Neuronal stem cell (in vitro differentiated cells): ENCODE data around the gene AK9.

ENCODE experiments used
- DNase-seq: peaks from one replicate; pipeline ENCODE4 v3.0.0-alpha.2; 2013; ENCODE audit warnings: low spot score
- H2AFZ ChIP-seq: one replicate; pipeline ENCODE4 v1.6.1; 2013; ENCODE audit warnings: mild to moderate bottlenecking, low read length, inconsistent platforms
- H2AK5ac ChIP-seq: 2 replicates; pipeline ENCODE4 v1.6.1; 2013; ENCODE audit warnings: low read depth, mild to moderate bottlenecking, inconsistent platforms, low read length, moderate library complexity, mixed read lengths
- H2BK120ac ChIP-seq: 2 replicates; pipeline ENCODE4 v1.6.1; 2013; ENCODE audit warnings: low read depth, mild to moderate bottlenecking, inconsistent platforms, low read length, moderate library complexity, mixed read lengths
- H2BK12ac ChIP-seq: one replicate; pipeline ENCODE4 v1.6.1; 2013; ENCODE audit warnings: low read length, inconsistent platforms
- H2BK15ac ChIP-seq: 2 replicates; pipeline ENCODE4 v1.6.1; 2013; ENCODE audit warnings: mild to moderate bottlenecking, low read length, inconsistent platforms, mixed read lengths
- H2BK5ac ChIP-seq: one replicate; pipeline ENCODE4 v1.6.1; 2013; ENCODE audit warnings: inconsistent platforms, mild to moderate bottlenecking, low read length, moderate library complexity
- H3K14ac ChIP-seq: one replicate; pipeline ENCODE4 v1.6.1; 2013; ENCODE audit warnings: low read length, inconsistent platforms
- H3K18ac ChIP-seq: 2 replicates; pipeline ENCODE4 v1.6.1; 2013; ENCODE audit warnings: low read length, inconsistent platforms
- H3K23ac ChIP-seq: 2 replicates; pipeline ENCODE4 v1.6.1; 2013; ENCODE audit warnings: low read depth, mild to moderate bottlenecking, mixed read lengths, low read length, inconsistent platforms; ENCODE audit not compliant: poor library complexity
- H3K27ac ChIP-seq: replicated peaks from 3 replicates; pipeline ENCODE4 v1.5.1; 2013; ENCODE audit warnings: low read length, inconsistent platforms
- H3K27me3 ChIP-seq, 3 experiments: 2 replicates each; pipeline ENCODE4 v1.6.1; 2013; ENCODE audit warnings: low read length in 3 of 3, mild to moderate bottlenecking in 2 of 3, inconsistent platforms in 1 of 3, low read depth in 1 of 3, mixed read lengths in 1 of 3, moderate library complexity in 1 of 3; ENCODE audit not compliant: control insufficient read depth in 3 of 3, insufficient read depth in 3 of 3
- H3K36me3 ChIP-seq, 2 donors: replicated peaks in 1 of 2; 2 replicates each; pipeline ENCODE4 v1.6.1; 2013; ENCODE audit warnings: low read length in 2 of 2; ENCODE audit not compliant: control insufficient read depth in 2 of 2, insufficient read depth in 2 of 2
- H3K4ac ChIP-seq: 2 replicates; pipeline ENCODE4 v1.6.1; 2013; ENCODE audit warnings: inconsistent platforms, mild to moderate bottlenecking, low read length, moderate library complexity
- H3K4me1 ChIP-seq, 2 donors: 1 replicate in 1 of 2; 2 replicates in 1 of 2; pipeline ENCODE4 v1.6.1; 2013; ENCODE audit warnings: low read length in 2 of 2, low read depth in 1 of 2; ENCODE audit not compliant: control insufficient read depth in 2 of 2, insufficient read depth in 1 of 2
- H3K4me2 ChIP-seq: one replicate; pipeline ENCODE4 v1.6.1; 2013; ENCODE audit warnings: mild to moderate bottlenecking, low read length, inconsistent platforms; ENCODE audit not compliant: insufficient read depth, poor library complexity, severe bottlenecking
- H3K4me3 ChIP-seq, 2 donors: 2 replicates each; pipeline ENCODE4 v1.5.1; 2013; ENCODE audit warnings: low read length in 2 of 2, mild to moderate bottlenecking in 2 of 2, inconsistent platforms in 1 of 2, moderate library complexity in 1 of 2
- H3K79me1 ChIP-seq: one replicate; pipeline ENCODE4 v1.6.1; 2013; ENCODE audit warnings: low read depth, mild to moderate bottlenecking, inconsistent platforms, low read length, moderate library complexity
- H3K9ac ChIP-seq: one replicate; pipeline ENCODE4 v1.6.1; 2013; ENCODE audit warnings: mild to moderate bottlenecking, low read depth, low read length, inconsistent platforms; ENCODE audit not compliant: poor library complexity
- H3K9me3 ChIP-seq, 2 donors: replicated peaks in 1 of 2; 2 replicates each; pipeline versions ENCODE3 to v1.6.1; 2013; ENCODE audit warnings: low read length in 2 of 2, mild to moderate bottlenecking in 2 of 2, inconsistent platforms in 1 of 2, low read depth in 1 of 2, mixed read lengths in 1 of 2, moderate library complexity in 1 of 2; ENCODE audit not compliant: control insufficient read depth in 2 of 2, insufficient read depth in 1 of 2
- H4K8ac ChIP-seq: one replicate; pipeline ENCODE4 v1.6.1; 2013; ENCODE audit warnings: low read depth, mild to moderate bottlenecking, inconsistent platforms, low read length, moderate library complexity
- H4K91ac ChIP-seq: one replicate; pipeline ENCODE4 v1.6.1; 2013; ENCODE audit warnings: low read length, low read depth, mild to moderate bottlenecking, inconsistent platforms; ENCODE audit not compliant: poor library complexity
- WGBS, 2 donors: extraction: QIAGEN DNeasy Blood & Tissue Kit; methylation state at CpG; one replicate each; pipeline ENCODE4 v1.1.7; 2013; ENCODE audit warnings: missing lambda C conversion rate in 2 of 2, mixed read lengths in 1 of 2; ENCODE audit not compliant: insufficient read length in 2 of 2, insufficient replicate concordance in 1 of 2; ENCODE audit errors: extremely low coverage in 2 of 2; 5-methylcytosine and 5-hydroxymethylcytosine counted together

AK9 gene

DNA sequence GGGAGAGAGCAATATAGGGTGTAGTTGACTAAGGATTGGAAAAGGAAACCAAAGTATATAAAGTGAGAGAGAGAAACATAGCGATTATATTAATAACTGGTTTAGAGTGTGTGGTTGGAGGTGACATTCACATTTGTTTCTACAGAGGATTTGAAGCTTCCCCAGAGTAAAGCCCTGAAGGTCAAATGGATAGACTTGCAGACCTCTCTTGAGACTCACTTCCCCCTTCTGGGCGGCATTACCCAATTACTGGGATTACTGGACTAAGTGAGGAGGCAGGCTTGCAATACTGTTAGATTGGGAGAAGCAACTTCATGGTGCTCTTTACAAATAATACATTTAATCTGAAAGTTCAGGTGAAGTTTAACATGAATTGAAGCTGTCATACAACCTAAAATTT lies 10.8 kb upstream of the AK9 start:
- Histone ChIP-seq H3K36me3 (no peaks in the 10 kb centered on the region), H3K9me3 (no peaks in the 10 kb centered on the region), H3K14ac (no peak overlapping the region), H3K4me2 (no peak overlapping the region), H2BK12ac (no peak overlapping the region), H4K8ac (no peak overlapping the region), H3K18ac (no peak overlapping the region), H3K27me3 (no peaks in the 10 kb centered on the region), H4K91ac (no peak overlapping the region), H3K4me3 (no peak overlapping the region), H3K79me1 (no peaks in the 10 kb centered on the region), H2BK120ac (no peak overlapping the region), H3K4me1 (peaks cover 2 to 3% of the 10 kb centered on the region in 2 donors), H3K4ac (no peak overlapping the region), H3K9ac (no peak overlapping the region), H2BK5ac (no peak overlapping the region), H2BK15ac (no peak overlapping the region), H3K23ac (no peak overlapping the region), H2AK5ac (no peak overlapping the region), H2AFZ (no peak overlapping the region), H3K27ac (no peak overlapping the region)
- DNase-seq = no peak
- WGBS, 2 donors = no CpG with 5 or more reads among the region's 2 CpGs

DNA sequence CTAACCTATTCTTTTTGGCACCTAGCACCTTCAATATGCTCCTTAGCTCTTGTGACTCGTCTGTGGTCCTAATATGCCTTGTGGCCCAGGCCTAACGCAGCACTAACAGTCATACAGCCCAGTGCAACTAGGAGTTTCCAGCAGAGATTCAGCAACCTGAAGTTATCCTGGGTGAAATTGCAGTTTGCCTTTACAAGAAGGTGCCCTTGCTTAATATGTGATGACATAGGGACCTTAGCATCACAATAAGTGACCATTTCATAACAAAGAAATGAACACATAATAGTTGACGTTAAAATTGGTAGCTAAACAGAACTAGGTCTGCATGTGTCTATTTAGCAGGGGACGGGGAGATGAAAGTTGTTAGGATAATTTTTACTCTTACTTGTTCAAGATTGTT lies 10.2 kb upstream of the AK9 start:
- H3K18ac ChIP-seq = no peak overlapping the region
- H3K23ac ChIP-seq = no peak overlapping the region
- H3K4me2 ChIP-seq = no peak overlapping the region
- H3K4ac ChIP-seq = no peak overlapping the region
- H3K4me3 ChIP-seq = no peak overlapping the region
- no CpG with 5 or more reads among the region's 4 CpGs for WGBS, 2 donors
- no peak for DNase-seq
- H2AFZ ChIP-seq = no peak overlapping the region
- H3K27ac ChIP-seq = no peak overlapping the region
- H2AK5ac ChIP-seq = no peak overlapping the region
- H2BK12ac ChIP-seq = no peak overlapping the region
- no peak overlapping the region for H3K14ac ChIP-seq
- H2BK5ac ChIP-seq = no peak overlapping the region
- H3K9me3 ChIP-seq = peaks cover 0 to 4% of the 10 kb centered on the region in 2 donors
- H2BK120ac ChIP-seq = no peak overlapping the region
- no peak overlapping the region for H2BK15ac ChIP-seq
- peaks cover 2 to 3% of the 10 kb centered on the region in 2 donors for H3K4me1 ChIP-seq
- H4K8ac ChIP-seq = no peak overlapping the region
- H3K9ac ChIP-seq = no peak overlapping the region
- no peaks in the 10 kb centered on the region for H3K36me3 ChIP-seq
- no peaks in the 10 kb centered on the region for H3K79me1 ChIP-seq
- H3K27me3 ChIP-seq = no peaks in the 10 kb centered on the region
- no peak overlapping the region for H4K91ac ChIP-seq

DNA sequence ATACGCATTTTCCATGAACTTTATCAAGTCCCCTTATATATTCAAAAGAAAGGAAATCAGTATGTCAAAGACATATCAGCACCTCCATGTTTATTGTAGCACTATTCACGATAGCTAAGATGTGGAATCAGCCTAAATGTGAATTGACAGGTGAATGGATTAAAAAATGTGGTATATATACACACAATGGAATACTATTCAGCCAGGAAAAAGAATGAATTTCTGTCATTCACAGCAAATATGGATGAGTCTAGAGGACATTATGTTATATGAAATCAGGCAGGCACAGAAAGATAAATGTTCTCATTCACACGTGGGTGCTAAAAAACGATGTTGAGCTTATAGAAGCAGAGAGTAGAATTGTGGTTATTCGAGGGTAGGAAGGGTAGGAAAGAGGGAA lies 5.4 kb upstream of the AK9 start:
- H2BK120ac ChIP-seq = no peak overlapping the region

DNA sequence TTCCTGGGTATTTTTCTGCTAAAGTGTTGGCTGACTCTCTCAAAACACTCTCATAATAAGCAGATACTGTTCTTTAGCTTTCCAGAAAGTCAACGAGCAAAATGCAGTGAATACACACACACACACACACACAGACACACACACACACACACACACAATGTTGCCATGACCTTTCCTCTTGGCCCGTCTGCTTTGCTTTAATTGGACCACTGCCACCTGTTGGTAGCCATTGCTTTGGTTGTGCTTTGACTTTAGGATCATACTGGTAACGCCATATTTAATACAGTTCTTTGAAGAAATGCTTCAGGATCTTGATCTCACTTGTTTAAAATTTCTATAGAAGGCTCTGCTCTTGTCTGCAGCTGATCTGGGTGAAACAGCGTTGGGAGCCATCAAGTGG lies 4.5 kb upstream of the AK9 start:
- Histone ChIP-seq H2BK12ac (no peak overlapping the region), H3K27me3 (no peaks in the 10 kb centered on the region), H3K23ac (no peak overlapping the region), H2AK5ac (no peak overlapping the region), H3K4me2 (no peak overlapping the region), H4K8ac (peak overlapping the region; percentile 43), H4K91ac (no peak overlapping the region), H3K18ac (no peak overlapping the region), H3K4me1 (peaks cover 2 to 3% of the 10 kb centered on the region in 2 donors), H3K9me3 (peaks cover 0 to 8% of the 10 kb centered on the region in 2 donors), H3K9ac (no peak overlapping the region), H2BK120ac (no peak overlapping the region), H3K14ac (no peak overlapping the region), H2BK5ac (no peak overlapping the region), H3K79me1 (no peaks in the 10 kb centered on the region), H2AFZ (no peak overlapping the region), H2BK15ac (no peak overlapping the region), H3K4ac (no peak overlapping the region), H3K27ac (no peak overlapping the region), H3K36me3 (no peaks in the 10 kb centered on the region), H3K4me3 (no peak overlapping the region)
- DNase-seq = no peak
- no CpG with 5 or more reads among the region's 4 CpGs for WGBS, 2 donors

More for the DNA sequence above, 5.4 kb upstream of the AK9 start:
- Histone ChIP-seq H3K27ac (no peak overlapping the region), H3K4me1 (peaks cover 3 to 4% of the 10 kb centered on the region in 2 donors), H3K14ac (no peak overlapping the region), H2BK5ac (no peak overlapping the region), H3K4me2 (no peak overlapping the region), H3K79me1 (no peaks in the 10 kb centered on the region), H3K9ac (no peak overlapping the region), H2BK15ac (no peak overlapping the region), H2BK12ac (no peak overlapping the region), H3K9me3 (peaks cover 0 to 8% of the 10 kb centered on the region in 2 donors), H4K8ac (no peak overlapping the region), H3K18ac (no peak overlapping the region), H4K91ac (no peak overlapping the region), H3K27me3 (no peaks in the 10 kb centered on the region), H3K4ac (no peak overlapping the region), H2AFZ (no peak overlapping the region), H3K23ac (no peak overlapping the region), H3K36me3 (no peaks in the 10 kb centered on the region), H3K4me3 (no peak overlapping the region), H2AK5ac (no peak overlapping the region)
- 100% methylated on average over 1 of the region's 5 CpGs for whole genome bisulfite sequencing, 2 donors
- DNase-seq = no peak
